HepG2 (cell line): ENCODE measurements around the gene LINGO3. TPM values are rescaled to one million over a fixed set of nuclear protein-coding genes. Genes with fewer than 3 reads are reported as not detected.

Source experiments
- ATF7-NPFF ChIP-seq: sonication (generic); formaldehyde crosslinking; IDR thresholded peaks from 2 replicates; pipeline ENCODE4 v1.8.1; 2023; ENCODE audit warnings: mild to moderate bottlenecking, low read depth, missing genetic modification reagents, moderate library complexity
- CEBPG ChIP-seq: IDR thresholded peaks from 2 replicates; pipeline ENCODE4 v1.6.1; 2016
- DBP ChIP-seq: sonication (generic); formaldehyde crosslinking; IDR thresholded peaks from 2 replicates; pipeline ENCODE4 v1.4.0; 2020; ENCODE audit warnings: missing genetic modification reagents; ENCODE audit errors: not compliant biosample characterization
- HOXA3 ChIP-seq: sonication (generic); formaldehyde crosslinking; IDR thresholded peaks from 2 replicates; pipeline ENCODE4 v1.5.0; 2020; ENCODE audit warnings: missing genetic modification reagents
- POLR2G ChIP-seq: fragments of 200-400 bp; formaldehyde crosslinking; IDR thresholded peaks from 2 replicates; pipeline ENCODE4 v1.6.1; 2018; ENCODE audit warnings: mild to moderate bottlenecking, low read depth, low read length, moderate library complexity
- RXRB ChIP-seq: IDR thresholded peaks from 2 replicates; pipeline ENCODE4 v1.6.1; 2016; ENCODE audit warnings: borderline replicate concordance, missing genetic modification reagents, missing compliant biosample characterization
- ZBTB10 ChIP-seq: sonication (generic); formaldehyde crosslinking; IDR thresholded peaks from 2 replicates; pipeline ENCODE4 v1.4.0; 2020; ENCODE audit warnings: missing genetic modification reagents, borderline replicate concordance
- ZBTB49 ChIP-seq: sonication (generic); formaldehyde crosslinking; IDR thresholded peaks from 2 replicates; pipeline ENCODE4 v1.4.0; 2020; ENCODE audit warnings: missing genetic modification reagents, borderline replicate concordance
- ZNF747 ChIP-seq: sonication (generic); formaldehyde crosslinking; IDR thresholded peaks from 2 replicates; pipeline ENCODE4 v1.8.1; 2023; ENCODE audit warnings: missing genetic modification reagents, mild to moderate bottlenecking, borderline replicate concordance
- polyA plus RNA-seq, 8 experiments: library from polyadenylated mRNA; depleted of rRNA in 3 of 8; stranded (reverse) in 7 of 8; unstranded in 1 of 8; fragments of >200 nt; fragmentation: Illumina TruSeq in 4 of 8; extraction: Trizol in 4 of 8; gene quantifications; 2 replicates each; pipeline versions ENCODE4 v1.2.1 to v1.2.3, GENCODE V29; 2011 to 2016; ENCODE audit warnings: low read depth in 4 of 8, missing spikeins in 1 of 8, mixed read lengths in 1 of 8; ENCODE audit not compliant: insufficient read depth in 1 of 8
- total RNA-seq, 5 experiments: library from RNA; depleted of rRNA; stranded (reverse); fragments of >200 nt; fragmentation: Illumina TruSeq; extraction: Trizol; gene quantifications; 2 replicates each; pipeline ENCODE4 v1.2.3, GENCODE V29; 2016; ENCODE audit warnings: low read depth in 1 of 5

LINGO3 gene
- total and polyA plus RNA-seq, 2 of the 13 experiments (the other 11 are each of a cell fraction or from before 2014, with no cell fraction given), result not detected

GRCh38 chr19:2270423-2271233 lies 37.3 kb downstream of the LINGO3 start (continued):
- TF ChIP-seq ATF7-NPFF (peak; percentile 58; the same call in 1 of the 2 replicates), RXRB (0 out of 2 replicates have a peak, but pooled peaks have one; percentile 12), POLR2G (no peak), DBP (CRISPR knock-in tag) (no peak), CEBPG (CRISPR knock-in tag) (peak; percentile 90), ZNF747 (0 out of 2 replicates have a peak, but pooled peaks have one; percentile 10), ZBTB49 (CRISPR knock-in tag) (no peak), HOXA3 (CRISPR knock-in tag) (peak; percentile 75), ZBTB10 (CRISPR knock-in tag) (0 out of 2 replicates have a peak, but pooled peaks have one; percentile 37)
- TF ChIP-seq, all 625 proteins: peak for 81
